Psoas muscle (tissue), 8 donors: ENCODE results near the gene ZFYVE16. TPM values are rescaled to one million over a fixed set of nuclear protein-coding genes. Genes with fewer than 3 reads are reported as not detected.

Source experiments
- ATAC-seq, 4 donors: fragments of 200-7000 bp; cut with Tn5 transposase; one replicate each; pipeline ENCODE4 v1.9.1; 2020; ENCODE audit warnings: moderate library complexity in 3 of 4, mild to moderate bottlenecking in 2 of 4
- DNase-seq, 2 donors: peaks; one replicate each; pipeline ENCODE4 v3.0.0-alpha.2; 2020
- H3K27ac ChIP-seq: fragments of 200-600 bp; one replicate; pipeline ENCODE4 v1.8.0; 2022
- H3K27me3 ChIP-seq, 3 donors: fragments of 200-600 bp in 1 of 3; one replicate each; pipeline versions ENCODE4 v1.6.1 to v1.8.0; 2013 to 2022; ENCODE audit warnings: low read length in 2 of 3, mild to moderate bottlenecking in 2 of 3, moderate library complexity in 1 of 3; ENCODE audit not compliant: insufficient read depth in 3 of 3
- H3K36me3 ChIP-seq, 2 donors: fragments of 200-600 bp in 1 of 2; one replicate each; pipeline versions ENCODE4 v1.6.1 to v1.8.0; 2013 to 2022; ENCODE audit warnings: low read depth in 1 of 2, mild to moderate bottlenecking in 1 of 2, moderate library complexity in 1 of 2; ENCODE audit not compliant: insufficient read depth in 1 of 2
- H3K4me1 ChIP-seq: fragments of 200-600 bp; one replicate; pipeline ENCODE4 v1.8.0; 2022
- H3K4me3 ChIP-seq: fragments of 200-600 bp; one replicate; pipeline ENCODE4 v1.8.0; 2022; ENCODE audit warnings: mild to moderate bottlenecking
- H3K9me3 ChIP-seq: fragments of 200-600 bp; one replicate; pipeline ENCODE4 v1.8.0; 2022
- CTCF ChIP-seq: fragments of 200-600 bp; IDR thresholded peaks from one replicate; pipeline ENCODE4 v1.8.0; 2022; ENCODE audit warnings: antibody characterized with exemption
- WGBS, 3 donors: extraction: QIAGEN DNeasy Blood & Tissue Kit; methylation state at CpG; one replicate each; pipeline versions ENCODE4 v1.1.6 to v1.1.7; 2013; 5-methylcytosine and 5-hydroxymethylcytosine counted together
- intact Hi-C, 2 donors: fragments of 100-400 bp; cut with DNase I; formaldehyde crosslinking; loops; one replicate each; pipeline versions ENCODE4 v1.11.0 to v1.14.2; 2022
- polyA plus RNA-seq, 3 donors: library from polyadenylated mRNA; stranded (reverse); fragments of 200-250 nt; gene quantifications; one replicate each; pipeline ENCODE4 v1.2.3, GENCODE V29; 2013
- total RNA-seq, 4 donors: library from RNA; stranded (reverse); fragmentation: NEBNext Ultra II Directional in 2 of 4; extraction: Animal tissue kit (Norgen Biotek cat#: 25700) in 2 of 4; gene quantifications; one replicate each; pipeline versions ENCODE4 v1.2.1 to v1.2.4, GENCODE V29; 2021 to 2023
- donor health status: healthy with polysubstance abuse.
- donor health status: DM: no; HTN: no; CAD: no; lungs with moderate emphysema.
- donor health status: Bipolar disorder and iron deficiency.
- donor health status: healthy.
- donor health status: DM: yes; HTN: yes; CAD: no.
- donor health status: DM: no; HTN: no; CAD: no.
- donor health status: DM: no; HTN: no; CAD: no.
- donor health status: DM: yes; HTN: yes; CAD: no.

The ZFYVE16 gene
- total and polyA plus RNA-seq, 7 donors: 6.1 to 36.7 (median 21.8) TPM

- DNase-seq (no peak), ATAC-seq (no peak)
- Histone ChIP-seq H3K36me3 (no peaks in the 10 kb centered on the region), H3K27ac (no peak overlapping the region), H3K4me3 (no peak overlapping the region), H3K27me3 (no peaks in the 10 kb centered on the region), H3K9me3 (no peaks in the 10 kb centered on the region), H3K4me1 (no peaks in the 10 kb centered on the region)
- intact Hi-C loops: no loop called here
- TF ChIP-seq CTCF: no peak
- 82 to 87% (median 85%) methylated on average over 4 of the region's 4 CpGs for WGBS, 3 donors
These were observed 101.5 kb downstream of the ZFYVE16 start for GRCh38 chr5:80509362-80509761.

GRCh38 chr5:80516826-80517225 is 109.0 kb downstream of the ZFYVE16 start:
- H3K9me3 ChIP-seq: no peaks in the 10 kb centered on the region
- no peak overlapping the region for H3K4me3 ChIP-seq
- no peak overlapping the region for H3K27ac ChIP-seq
- DNase-seq (no peak), ATAC-seq (peak; percentile 96 to 99 (median 98))
- peaks cover 5% of the 10 kb centered on the region for H3K4me1 ChIP-seq
- H3K27me3 ChIP-seq: no peaks in the 10 kb centered on the region
- H3K36me3 ChIP-seq: no peaks in the 10 kb centered on the region
- intact Hi-C loops: no loop called here
- no peak for TF ChIP-seq CTCF
- 22 to 43% (median 29%) methylated on average over 4 of the region's 4 CpGs for WGBS, 3 donors

Other genes with a start within 250 kb of the ZFYVE16 start
- gene SERINC5, start 152.0 kb upstream of the ZFYVE16 start, total RNA-seq: 1 to 10 TPM; 2.7 to 8.6 (median 4.3) TPM
- gene SERINC5, start 152.0 kb upstream of the ZFYVE16 start, polyA plus RNA-seq: 1 to 10 TPM in 2 of 3 donors, under 1 TPM in 1; 0.70 to 1.8 (median 1.7) TPM
- not detected for gene SPZ1, start 88.1 kb upstream of the ZFYVE16 start, total RNA-seq
- gene SPZ1, start 88.1 kb upstream of the ZFYVE16 start, polyA plus RNA-seq: not detected
- gene FAM151B, start 80.0 kb downstream of the ZFYVE16 start, total RNA-seq: 1 to 10 TPM in 2 of 4 donors, under 1 TPM in 2; 0.63 to 1.4 (median 1.1) TPM
- gene FAM151B, start 80.0 kb downstream of the ZFYVE16 start, polyA plus RNA-seq: 1 to 10 TPM in 1 of 3 donors, under 1 TPM in 2; 0.36 to 2.1 (median 0.68) TPM
- under 1 TPM in 1 of 4 donors, not detected in 3; 0.08 TPM for gene ANKRD34B, start 162.2 kb downstream of the ZFYVE16 start, total RNA-seq
- under 1 TPM in 1 of 3 donors, not detected in 2; 0.01 TPM for gene ANKRD34B, start 162.2 kb downstream of the ZFYVE16 start, polyA plus RNA-seq
- gene MSH3, start 246.6 kb downstream of the ZFYVE16 start, total RNA-seq: 10 to 100 TPM in 3 of 4 donors, 1 to 10 TPM in 1; 5.2 to 12.6 (median 10.7) TPM
- 1 to 10 TPM; 2.8 to 5.8 (median 3.9) TPM for gene MSH3, start 246.6 kb downstream of the ZFYVE16 start, polyA plus RNA-seq
- 10 to 100 TPM in 3 of 4 donors, 1 to 10 TPM in 1; 4.4 to 13.2 (median 12.0) TPM for gene DHFR, start 246.9 kb downstream of the ZFYVE16 start, total RNA-seq
- gene DHFR, start 246.9 kb downstream of the ZFYVE16 start, polyA plus RNA-seq: 10 to 100 TPM in 1 of 3 donors, 1 to 10 TPM in 2; 5.2 to 26.3 (median 6.0) TPM